Amniotic stem cell (primary cell): Measurements from ENCODE around the gene ARHGDIB.

Experiments
- DNase-seq: peaks from one replicate; lab custom pipeline; 2025; lab: John Stamatoyannopoulos, UW

The ARHGDIB gene

DNA sequence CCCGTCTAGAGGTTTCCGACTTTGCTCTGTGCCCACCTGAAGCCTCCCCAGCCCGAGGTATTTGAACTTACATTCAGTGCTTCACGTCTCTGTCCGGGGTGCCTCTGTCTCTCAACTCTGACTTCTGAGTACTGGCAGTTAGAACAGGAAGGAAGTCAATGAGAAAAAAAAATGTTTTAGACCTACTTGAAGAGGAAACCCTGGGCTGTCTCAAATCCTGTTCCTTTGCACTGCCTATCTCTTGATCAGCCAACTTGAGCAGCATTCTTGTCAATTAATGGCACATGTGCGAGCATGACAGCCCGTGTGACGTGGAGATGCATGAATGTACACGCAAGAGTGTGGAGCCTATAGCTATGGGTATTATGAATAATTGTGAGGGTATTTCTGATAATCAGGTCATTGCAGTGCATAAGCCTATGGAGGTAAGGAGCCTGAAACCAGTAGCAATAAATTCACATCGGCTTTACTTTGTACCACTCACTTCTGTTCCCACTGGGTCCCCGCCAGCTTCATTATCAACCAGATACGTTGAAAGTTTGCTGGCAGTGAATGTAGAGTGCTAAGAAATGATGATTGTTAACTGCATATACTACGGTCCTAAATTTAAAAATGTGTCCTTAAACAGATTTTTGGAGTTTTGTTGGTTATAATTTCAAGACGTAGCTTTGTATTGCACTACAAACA is at the start of gene ARHGDIB:
ARHGDIB (minus strand) TSS at position 136 of the 687 bp plus-strand sequence. CDS start 10,889 bp downstream, outside the sequence.
- no peak for DNase-seq

DNA sequence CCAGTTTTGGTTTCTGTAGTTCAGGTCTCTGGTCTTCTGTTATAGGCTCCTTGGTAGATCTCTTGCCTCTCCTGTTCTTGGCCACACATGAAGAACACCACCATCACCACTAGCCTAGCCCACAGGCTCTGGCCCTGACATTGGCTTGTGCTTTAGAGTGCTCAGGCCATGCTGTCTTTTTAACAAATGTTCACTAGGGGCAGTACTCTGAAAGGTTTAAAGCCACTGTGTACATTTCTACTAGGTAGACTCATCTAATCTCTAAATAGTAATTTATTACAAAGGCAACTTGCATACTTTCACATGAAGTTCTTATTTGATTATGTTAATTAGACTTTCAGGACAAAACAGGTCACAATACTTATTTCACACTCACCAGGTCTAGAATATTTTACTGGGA is 49.8 kb upstream of the ARHGDIB start:
- DNase-seq: no peak

- DNase-seq: no peak
These were observed 46.1 kb upstream of the ARHGDIB start for GRCh38 chr12:15007551-15007950.

DNA sequence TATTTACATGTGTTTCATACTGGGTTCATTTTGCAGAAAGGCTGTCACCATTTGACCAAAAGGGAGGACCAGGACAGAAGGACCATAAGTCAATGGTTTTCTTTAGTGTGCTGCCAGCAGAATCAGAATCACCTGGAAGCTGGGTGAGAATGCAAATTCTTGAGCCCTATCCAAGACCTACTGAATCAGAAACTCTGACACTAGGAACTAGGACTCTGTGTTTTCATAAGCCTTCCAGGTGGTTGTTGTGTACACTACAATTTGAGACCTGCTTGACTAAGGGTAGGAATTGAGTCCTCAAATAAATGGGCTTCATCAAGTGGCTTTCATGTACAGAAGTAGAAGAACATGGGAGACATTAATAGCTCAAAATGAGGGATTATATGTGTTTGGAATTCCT is 43.7 kb upstream of the ARHGDIB start:
- DNase-seq: no peak

DNA sequence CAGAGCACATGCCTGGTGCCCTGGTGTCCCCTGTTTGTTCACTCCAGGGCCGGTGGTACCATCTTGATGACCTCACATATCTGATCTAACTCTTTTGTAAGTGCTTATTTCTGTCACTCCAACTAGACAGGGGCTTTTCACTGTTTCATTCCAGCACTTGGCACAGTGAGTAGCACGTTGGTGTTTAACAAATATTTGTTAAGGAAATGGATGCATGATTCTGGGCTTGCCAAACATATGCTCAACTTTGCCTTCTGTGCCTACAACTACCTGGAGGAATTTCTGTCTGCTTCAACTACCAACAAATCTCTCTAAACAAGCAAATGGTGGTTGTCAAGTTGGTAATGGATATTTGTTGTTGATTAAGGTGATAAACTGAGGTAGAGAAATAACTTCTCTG is 43.0 kb upstream of the ARHGDIB start:
- DNase-seq: no peak

DNA sequence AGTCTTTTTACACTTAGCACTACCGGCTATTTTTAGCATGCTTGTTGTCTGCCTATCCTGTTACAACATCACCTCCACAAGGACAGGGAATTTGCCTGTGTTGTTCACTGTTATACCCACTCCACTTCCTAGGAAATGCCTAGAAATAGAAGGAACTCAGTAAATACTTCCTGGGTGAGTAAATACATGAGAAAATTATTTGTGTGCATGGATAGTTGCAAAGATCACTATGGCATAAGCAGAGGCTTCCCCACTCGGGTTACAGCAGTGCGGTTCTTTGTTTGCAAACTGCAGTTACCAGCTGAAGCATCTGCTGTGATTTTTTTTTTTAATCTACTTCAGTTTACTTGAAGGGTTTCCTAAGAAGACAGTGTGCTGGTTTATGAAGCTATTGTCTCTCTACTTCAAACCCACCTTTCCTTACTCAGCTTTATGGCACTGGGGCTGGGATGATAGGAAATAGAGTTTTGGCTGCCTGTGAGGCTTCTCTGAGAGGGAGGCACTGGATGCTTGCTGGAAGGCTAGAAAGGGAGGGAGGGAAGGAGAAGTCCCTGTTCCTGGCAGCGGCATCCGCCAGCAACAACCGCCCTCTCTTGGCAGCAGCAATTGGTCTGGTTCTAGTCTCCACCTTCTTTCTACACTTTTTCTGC is 40.5 kb upstream of the ARHGDIB start:
- DNase-seq: no peak

DNA sequence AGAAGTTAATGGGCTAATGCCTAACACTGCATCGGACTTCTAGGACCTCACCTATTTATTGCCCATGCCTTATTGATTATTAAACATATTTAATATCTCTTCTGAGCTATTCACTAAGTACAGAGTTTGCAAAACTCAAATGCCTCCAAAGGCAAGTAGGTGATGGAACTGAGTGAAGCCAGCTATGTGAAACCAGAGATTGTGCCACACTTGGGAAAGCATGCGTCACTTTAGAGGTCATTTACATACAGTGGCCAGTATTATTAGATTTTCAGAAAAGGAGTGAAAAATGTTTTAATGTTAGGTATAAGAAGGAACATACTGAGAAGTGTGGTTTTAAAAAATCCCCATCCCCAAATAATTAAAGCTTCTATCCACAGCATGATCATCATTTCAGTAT is 39.2 kb upstream of the ARHGDIB start:
- DNase-seq: no peak

GRCh38 chr12:14999695-15000365 is 38.4 kb upstream of the ARHGDIB start:
- no peak for DNase-seq

GRCh38 chr12:14999021-14999694 is 37.8 kb upstream of the ARHGDIB start:
- DNase-seq: no peak

DNA sequence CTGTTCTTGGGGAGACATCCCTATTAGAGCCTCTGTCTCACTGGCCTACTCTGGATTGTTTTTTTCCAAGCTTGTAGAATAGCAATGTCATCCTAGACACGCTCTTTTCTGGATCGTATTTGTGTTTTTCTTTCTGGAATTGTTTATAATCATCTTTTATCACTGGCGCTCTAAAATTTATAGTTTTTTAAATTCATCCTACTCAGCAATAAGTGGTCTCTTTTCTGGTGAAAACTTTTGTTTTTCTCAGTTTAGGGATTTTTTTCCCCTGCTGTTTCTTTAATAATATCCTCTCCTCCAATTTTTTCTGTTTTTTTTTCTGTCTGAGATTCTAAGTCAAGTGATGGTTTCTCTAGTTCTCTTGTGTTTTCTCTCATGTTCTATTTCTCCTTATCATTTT is 36.6 kb upstream of the ARHGDIB start:
- no peak for DNase-seq

- DNase-seq: peak; percentile 34
These were observed 34.4 kb upstream of the ARHGDIB start for GRCh38 chr12:14995583-14996425.

GRCh38 chr12:14994610-14995009 is 33.2 kb upstream of the ARHGDIB start:
- DNase-seq: no peak

DNA sequence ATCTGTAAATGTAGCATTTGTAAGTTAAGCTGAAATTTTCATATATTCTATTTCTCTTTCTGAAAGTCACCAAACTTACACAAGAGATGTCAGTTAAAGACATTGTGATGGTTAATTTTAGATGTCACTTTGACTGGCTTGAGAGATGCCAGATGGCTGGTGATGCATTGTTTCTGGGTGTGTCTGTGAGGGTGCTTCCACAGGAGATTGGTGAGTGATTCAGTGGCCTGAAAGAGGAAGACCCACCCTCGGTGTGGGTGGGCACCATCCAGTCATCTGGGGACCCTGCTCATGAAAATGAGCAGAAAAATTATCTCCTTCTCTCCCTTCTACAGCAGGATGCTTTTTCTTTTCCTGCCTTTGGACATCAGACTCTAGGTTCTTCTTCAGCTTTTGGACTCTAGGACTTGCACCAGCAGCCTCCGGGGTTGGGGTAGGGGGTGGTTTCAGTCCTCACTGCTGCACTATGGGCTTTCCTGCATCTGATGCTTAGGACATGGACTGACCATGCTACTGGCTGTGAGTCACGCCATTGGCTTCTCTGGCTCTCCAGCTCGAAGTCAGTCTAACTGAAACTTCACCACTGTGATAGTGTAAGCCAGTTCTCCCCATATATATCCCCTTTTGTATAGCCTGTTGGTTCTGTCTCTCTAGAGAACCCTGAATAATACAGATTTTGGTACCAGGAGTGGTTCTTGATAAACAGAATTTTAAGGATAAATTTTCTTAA is 32.3 kb upstream of the ARHGDIB start:
- DNase-seq: no peak

GRCh38 chr12:14993117-14993516 is 31.7 kb upstream of the ARHGDIB start:
- DNase-seq: no peak

DNA sequence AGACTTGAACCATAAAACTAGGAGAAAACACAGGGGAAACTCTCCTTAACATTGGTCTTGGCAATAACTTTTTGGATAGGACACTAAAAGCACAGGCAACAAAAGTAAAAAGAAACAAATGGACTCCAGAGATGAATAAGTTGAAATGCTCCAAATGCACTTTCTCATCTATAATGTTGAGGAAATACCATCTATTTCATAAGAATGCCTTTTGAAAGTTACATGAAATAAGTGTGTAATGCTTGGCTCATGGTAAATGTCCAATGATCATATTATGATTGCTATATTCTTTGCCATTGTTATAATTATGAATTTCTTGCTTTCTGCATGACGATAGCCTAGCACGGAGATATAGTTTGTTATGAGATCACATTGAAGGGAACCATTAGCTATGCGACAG is 31.3 kb upstream of the ARHGDIB start:
- no peak for DNase-seq

- no peak for DNase-seq
These were observed 29.7 kb upstream of the ARHGDIB start for GRCh38 chr12:14991069-14991468.

DNA sequence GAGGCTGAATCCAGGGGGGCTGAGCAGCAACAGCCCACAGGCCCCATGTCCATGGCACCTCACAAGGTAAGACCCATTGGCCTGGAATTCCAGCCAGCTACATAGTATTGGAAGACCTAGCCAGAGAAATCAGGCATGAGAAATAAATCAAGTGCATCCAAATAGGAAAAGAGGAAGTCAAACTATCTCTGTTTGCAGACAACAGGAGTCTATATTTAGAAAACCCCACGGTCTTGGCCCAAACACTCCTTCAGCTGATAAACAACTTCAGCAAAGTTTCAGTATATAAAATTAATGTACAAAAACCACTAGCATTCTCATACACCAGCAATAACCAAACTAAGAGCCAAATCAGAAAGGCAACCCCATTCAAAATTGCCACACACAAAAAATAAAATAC is 28.4 kb upstream of the ARHGDIB start:
- DNase-seq: no peak

GRCh38 chr12:14988035-14988434 is 26.6 kb upstream of the ARHGDIB start:
- no peak for DNase-seq

- no peak for DNase-seq
These were observed 25.0 kb upstream of the ARHGDIB start for GRCh38 chr12:14986449-14986848.

GRCh38 chr12:14984766-14985285 is 23.4 kb upstream of the ARHGDIB start:
- no peak for DNase-seq

- no peak for DNase-seq
These were observed 22.6 kb upstream of the ARHGDIB start for GRCh38 chr12:14984036-14984435.
